HCT116 (cell line): ENCODE measurements around the gene KIAA1549. TPM values are rescaled to one million over a fixed set of nuclear protein-coding genes. Genes with fewer than 3 reads are reported as not detected.

Experiments
- ATAC-seq: fragments of 200-7000 bp; cut with Tn5 transposase; 2 replicates; pipeline ENCODE4 v1.9.1; 2020; ENCODE audit warnings: mild to moderate bottlenecking, moderate library complexity
- BruUV-seq: library from RNA; stranded (reverse); fragments of 400-500 nt; replicated peaks from 2 replicates; lab custom pipeline; 2021; lab: Mats Ljungman, UMichigan
- CTCF ChIA-PET: fragments of 300-600 bp; sonication (Branson Sonifier 250); formaldehyde crosslinking; loops from one replicate; lab custom pipeline; 2021; ENCODE audit warnings: antibody characterized with exemption; lab: Charles Lee
- POLR2A ChIA-PET: fragments of 300-600, 350-600 bp; sonication (Branson Sonifier 250); formaldehyde crosslinking; loops from one replicate; lab custom pipeline; 2021; ENCODE audit warnings: antibody characterized with exemption; lab: Charles Lee
- RAD21 ChIA-PET, 2 experiments: fragments of 300-600 bp; sonication (Branson Sonifier 250); formaldehyde crosslinking; loops; one replicate each; lab custom pipeline; 2023; ENCODE audit warnings: low total read pairs in 2 of 2; ENCODE audit not compliant: uncharacterized antibody in 2 of 2, unreplicated experiment in 2 of 2, low non-redundant PET in 1 of 2; lab: Charles Lee
- DNase-seq: peaks from one replicate; pipeline ENCODE4 v3.0.0-alpha.2; 2010; ENCODE audit warnings: low read depth, low spot score
- H2AFZ ChIP-seq: fragments of 200-600 bp; shearing (Covaris generic), sonication (generic); 2 replicates; pipeline ENCODE4 v1.6.1; 2017; ENCODE audit warnings: low read depth, mixed run types, mixed read lengths, antibody characterized with exemption, low read length; ENCODE audit not compliant: poor library complexity, severe bottlenecking
- H3K27ac ChIP-seq: 2 replicates; pipeline ENCODE4 v1.5.1; 2012; ENCODE audit warnings: low read depth, low read length
- H3K27me3 ChIP-seq: fragments of 200-600 bp; sonication (generic); 2 replicates; pipeline ENCODE4 v1.6.1; 2016; ENCODE audit warnings: mixed run types, low read length, mixed read lengths; ENCODE audit not compliant: insufficient read depth
- H3K36me3 ChIP-seq, 2 experiments: fragments of 200-500 bp in 1 of 2; fragments of 200-600 bp in 1 of 2; sonication (Bioruptor generic) in 1 of 2; sonication (generic) in 1 of 2; 2 replicates each; pipeline versions ENCODE4 v1.5.1 to v1.6.1; 2014 to 2016; ENCODE audit warnings: low read length in 2 of 2, inconsistent platforms in 1 of 2, mixed read lengths in 1 of 2, mixed run types in 1 of 2; ENCODE audit not compliant: insufficient read depth in 2 of 2, control insufficient read depth in 1 of 2
- H3K4me1 ChIP-seq, 2 experiments: fragments of 200-600 bp in 1 of 2; sonication (generic) in 1 of 2; 2 replicates each; pipeline versions ENCODE4 v1.5.1 to v1.6.1; 2012 to 2017; ENCODE audit warnings: low read length in 2 of 2, inconsistent platforms in 1 of 2, mild to moderate bottlenecking in 1 of 2, mixed read lengths in 1 of 2, mixed run types in 1 of 2, moderate library complexity in 1 of 2; ENCODE audit not compliant: insufficient read depth in 2 of 2, control insufficient read depth in 1 of 2
- H3K4me2 ChIP-seq: fragments of 200-600 bp; sonication (generic); 2 replicates; pipeline ENCODE4 v1.6.1; 2017; ENCODE audit warnings: mixed run types, low read length, mixed read lengths
- H3K4me3 ChIP-seq, 2 experiments: fragments of 200-600 bp in 1 of 2; sonication (generic) in 1 of 2; replicated peaks in 1 of 2; 2 replicates each; pipeline ENCODE4 v1.5.1; 2011 to 2016; ENCODE audit warnings: low read length in 2 of 2, control low read depth in 1 of 2, low read depth in 1 of 2, mild to moderate bottlenecking in 1 of 2, mixed read lengths in 1 of 2, mixed run types in 1 of 2
- H3K79me2 ChIP-seq: fragments of 200-600 bp; sonication (generic); 2 replicates; pipeline ENCODE4 v1.6.1; 2017; ENCODE audit warnings: mild to moderate bottlenecking, mixed run types, low read length, moderate library complexity, mixed read lengths; ENCODE audit not compliant: insufficient read depth
- H3K9ac ChIP-seq: fragments of 200-600 bp; sonication (generic); 2 replicates; pipeline ENCODE4 v1.6.1; 2016; ENCODE audit warnings: low read length, mixed read lengths
- H3K9me2 ChIP-seq: fragments of 200-600 bp; sonication (generic), shearing (Covaris generic); 2 replicates; pipeline ENCODE4 v1.6.1; 2017; ENCODE audit warnings: mixed run types, mild to moderate bottlenecking, moderate library complexity; ENCODE audit not compliant: insufficient read depth
- H3K9me3 ChIP-seq, 2 experiments: fragments of 200-500 bp in 1 of 2; fragments of 200-600 bp in 1 of 2; sonication (Bioruptor generic) in 1 of 2; sonication (generic) in 1 of 2; 2 replicates each; pipeline ENCODE4 v1.6.1; 2014 to 2017; ENCODE audit warnings: low read length in 2 of 2, mixed read lengths in 2 of 2, inconsistent platforms in 1 of 2, low read depth in 1 of 2, mild to moderate bottlenecking in 1 of 2, mixed run types in 1 of 2, moderate library complexity in 1 of 2; ENCODE audit not compliant: control insufficient read depth in 1 of 2, insufficient read depth in 1 of 2
- H4K20me1 ChIP-seq: fragments of 200-600 bp; sonication (generic), shearing (Covaris generic); 2 replicates; pipeline ENCODE4 v1.6.1; 2017; ENCODE audit warnings: mixed run types, mild to moderate bottlenecking, moderate library complexity; ENCODE audit not compliant: insufficient read depth
- CEBPB ChIP-seq: IDR thresholded peaks from 2 replicates; pipeline ENCODE4 v1.6.1; 2012; ENCODE audit warnings: low read depth
- EZH2 ChIP-seq: fragments of 200-600 bp; sonication (generic); IDR thresholded peaks from 2 replicates; pipeline ENCODE4 v1.6.1; 2017; ENCODE audit warnings: antibody characterized with exemption, mixed run types
- EZH2phosphoT487 ChIP-seq: fragments of 200-600 bp; IDR thresholded peaks from 2 replicates; pipeline ENCODE4 v1.6.1; 2018; ENCODE audit warnings: antibody characterized with exemption, borderline replicate concordance
- FOSL1 ChIP-seq: IDR thresholded peaks from 2 replicates; pipeline ENCODE4 v1.6.1; 2012; ENCODE audit warnings: low read depth
- JUND ChIP-seq: IDR thresholded peaks from 2 replicates; pipeline ENCODE4 v1.6.1; 2012
- MAX ChIP-seq: IDR thresholded peaks from 2 replicates; pipeline ENCODE4 v1.6.1; 2012
- POLR2A ChIP-seq: IDR thresholded peaks from 2 replicates; pipeline ENCODE4 v1.7.0; 2011; ENCODE audit warnings: borderline replicate concordance; ENCODE audit not compliant: insufficient read depth, insufficient read length; ENCODE audit errors: extremely low read depth
- POLR2AphosphoS5 ChIP-seq: IDR thresholded peaks from 2 replicates; pipeline ENCODE4 v1.6.1; 2011; ENCODE audit warnings: mild to moderate bottlenecking, low read depth, low read length, moderate library complexity
- RAD21 ChIP-seq: IDR thresholded peaks from 2 replicates; pipeline ENCODE4 v1.6.1; 2012; ENCODE audit warnings: low read depth, mild to moderate bottlenecking
- SIN3A ChIP-seq: IDR thresholded peaks from 2 replicates; pipeline ENCODE4 v1.6.1; 2012; ENCODE audit warnings: low read depth
- SP1 ChIP-seq: IDR thresholded peaks from 2 replicates; pipeline ENCODE4 v1.6.1; 2012; ENCODE audit warnings: low read depth
- SRF ChIP-seq: IDR thresholded peaks from 2 replicates; pipeline ENCODE4 v1.6.1; 2012; ENCODE audit warnings: low read depth
- YY1 ChIP-seq: IDR thresholded peaks from 2 replicates; pipeline ENCODE4 v1.6.1; 2011; ENCODE audit warnings: low read length, low read depth, moderate library complexity, mild to moderate bottlenecking; ENCODE audit not compliant: insufficient replicate concordance; ENCODE audit errors: extremely low read depth
- ZBTB33 ChIP-seq: IDR thresholded peaks from 2 replicates; pipeline ENCODE4 v1.6.1; 2011; ENCODE audit warnings: mild to moderate bottlenecking, low read length, moderate library complexity; ENCODE audit not compliant: insufficient replicate concordance; ENCODE audit errors: extremely low read depth
- ZFX ChIP-seq: fragments of 450-650 bp; IDR thresholded peaks from 2 replicates; pipeline ENCODE4 v1.6.1; 2017
- ZNF274 ChIP-seq: fragments of 200-500 bp; sonication (Bioruptor generic); IDR thresholded peaks from 2 replicates; pipeline ENCODE4 v1.6.1; 2014; ENCODE audit warnings: mild to moderate bottlenecking, low read depth, low read length, inconsistent platforms
- intact Hi-C: fragments of 100-400 bp; cut with micrococcal nuclease; formaldehyde crosslinking; loops from 2 replicates; pipeline ENCODE4 v1.10.0; 2022
- total RNA-seq: library from RNA; stranded (reverse); gene quantifications from one replicate; pipeline ENCODE4 v1.2.1, GENCODE V29; 2021; ENCODE audit not compliant: unreplicated experiment

The KIAA1549 gene
- total RNA-seq, 1 experiment from 2014 or later: 3.9 TPM

GRCh38 chr7:138828302-138828701, 152.9 kb downstream of the KIAA1549 start:
- RAD21 ChIA-PET: no interaction called here
- no peak for DNase-seq
- H3K9me2 ChIP-seq: no peaks in the 10 kb centered on the region
- no peaks in the 10 kb centered on the region for H4K20me1 ChIP-seq
- BruUV-seq: no TSS peak
- H3K9ac ChIP-seq: no peak overlapping the region
- H3K4me2 ChIP-seq: no peak overlapping the region
- intact Hi-C loops: no loop called here
- no peaks in the 10 kb centered on the region for H3K36me3 ChIP-seq
- CTCF ChIA-PET: no interaction called here
- no peak for TF ChIP-seq FOSL1
- TF ChIP-seq SP1: no peak
- TF ChIP-seq YY1: no peak
- TF ChIP-seq POLR2AphosphoS5: no peak
- no peak for TF ChIP-seq JUND
- no peak for TF ChIP-seq POLR2A
- no peak for TF ChIP-seq EZH2
- TF ChIP-seq RAD21: no peak
- no peak for TF ChIP-seq EZH2phosphoT487
- no peak for TF ChIP-seq SIN3A
- TF ChIP-seq SRF: no peak
- TF ChIP-seq MAX: no peak
- TF ChIP-seq ZFX: no peak
- TF ChIP-seq ZNF274: no peak
- no peak for TF ChIP-seq ZBTB33
- no peak for TF ChIP-seq CEBPB
- POLR2A ChIA-PET: no interaction called here
- no peaks in the 10 kb centered on the region for H3K4me1 ChIP-seq
- no peak for ATAC-seq
- H3K27me3 ChIP-seq: no peaks in the 10 kb centered on the region; the same call in 1 of the 2 replicates
- no peaks in the 10 kb centered on the region for H3K9me3 ChIP-seq
- H3K79me2 ChIP-seq: no peaks in the 10 kb centered on the region
- no peak overlapping the region for H3K27ac ChIP-seq
- H3K4me3 ChIP-seq: no peak overlapping the region
- H2AFZ ChIP-seq: no peak overlapping the region
